HFFc6 (cell line): ENCODE measurements around the gene CHMP3. TPM values are rescaled to one million over a fixed set of nuclear protein-coding genes. Genes with fewer than 3 reads are reported as not detected.

Experiments used
- DNase-seq: peaks from one replicate; pipeline ENCODE4 v3.0.0-alpha.2; 2018
- H3K27ac Mint-ChIP-seq: 2 replicates; pipeline ENCODE4 v1.8.0; 2020; ENCODE audit warnings: mild to moderate bottlenecking, mixed read lengths
- H3K27me3 Mint-ChIP-seq: 2 replicates; pipeline ENCODE4 v1.8.0; 2021; ENCODE audit warnings: mild to moderate bottlenecking, moderate library complexity, mixed read lengths; ENCODE audit not compliant: insufficient read depth
- H3K36me3 Mint-ChIP-seq: 2 replicates; pipeline ENCODE4 v1.8.0; 2021; ENCODE audit warnings: low read depth, mixed read lengths
- H3K4me1 Mint-ChIP-seq: 2 replicates; pipeline ENCODE4 v1.8.0; 2020; ENCODE audit warnings: low read depth, mixed read lengths
- H3K4me3 Mint-ChIP-seq: 2 replicates; pipeline ENCODE4 v1.8.0; 2020; ENCODE audit warnings: mild to moderate bottlenecking, moderate library complexity, mixed read lengths
- H3K9me3 Mint-ChIP-seq: 2 replicates; pipeline ENCODE4 v1.8.0; 2020; ENCODE audit warnings: mild to moderate bottlenecking, mixed read lengths
- total RNA-seq, 6 experiments: library from RNA; stranded (reverse); fragmentation: NEBNext Ultra II Directional; extraction: Animal tissue kit (Norgen Biotek cat#: 25700); gene quantifications; 2 replicates in 1 of 6; 3 replicates in 5 of 6; pipeline ENCODE4 v1.2.3, GENCODE V29; 2021
- TF ChIP-seq, protein P1 (sequence below): fragments of 200-600 bp; sonication (generic); IDR thresholded peaks from 2 replicates; pipeline ENCODE4 v1.5.0; 2021; ENCODE audit warnings: antibody characterized with exemption, mild to moderate bottlenecking

CHMP3 gene
- total RNA-seq, 6 experiments from 2014 or later, result 96.3 to 120 (median 113) TPM

DNA sequence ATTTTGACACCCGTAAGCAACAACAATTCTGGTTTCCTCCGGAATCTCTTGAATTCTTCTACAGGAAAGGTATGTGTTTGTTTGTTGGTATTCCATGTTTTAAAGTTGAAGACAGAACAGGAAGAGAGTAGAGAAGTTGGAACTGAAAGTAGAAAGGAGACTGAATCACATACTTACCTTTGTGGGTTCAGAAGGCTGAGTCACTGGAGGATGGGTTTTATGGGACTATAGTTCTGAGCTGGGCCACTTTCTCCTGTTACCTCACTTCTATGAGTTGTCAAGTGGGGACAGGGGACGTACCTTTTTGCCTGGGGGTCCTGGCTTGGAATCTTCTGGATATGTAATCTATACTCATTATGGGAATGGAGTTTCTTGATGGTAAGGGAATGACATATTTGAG is 81.2 kb downstream of the CHMP3 start:
- TF ChIP-seq, protein P1, sequence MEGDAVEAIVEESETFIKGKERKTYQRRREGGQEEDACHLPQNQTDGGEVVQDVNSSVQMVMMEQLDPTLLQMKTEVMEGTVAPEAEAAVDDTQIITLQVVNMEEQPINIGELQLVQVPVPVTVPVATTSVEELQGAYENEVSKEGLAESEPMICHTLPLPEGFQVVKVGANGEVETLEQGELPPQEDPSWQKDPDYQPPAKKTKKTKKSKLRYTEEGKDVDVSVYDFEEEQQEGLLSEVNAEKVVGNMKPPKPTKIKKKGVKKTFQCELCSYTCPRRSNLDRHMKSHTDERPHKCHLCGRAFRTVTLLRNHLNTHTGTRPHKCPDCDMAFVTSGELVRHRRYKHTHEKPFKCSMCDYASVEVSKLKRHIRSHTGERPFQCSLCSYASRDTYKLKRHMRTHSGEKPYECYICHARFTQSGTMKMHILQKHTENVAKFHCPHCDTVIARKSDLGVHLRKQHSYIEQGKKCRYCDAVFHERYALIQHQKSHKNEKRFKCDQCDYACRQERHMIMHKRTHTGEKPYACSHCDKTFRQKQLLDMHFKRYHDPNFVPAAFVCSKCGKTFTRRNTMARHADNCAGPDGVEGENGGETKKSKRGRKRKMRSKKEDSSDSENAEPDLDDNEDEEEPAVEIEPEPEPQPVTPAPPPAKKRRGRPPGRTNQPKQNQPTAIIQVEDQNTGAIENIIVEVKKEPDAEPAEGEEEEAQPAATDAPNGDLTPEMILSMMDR, result no peak
- no peak for DNase-seq
- Mint-ChIP-seq H3K36me3 (peaks cover 76% of the 10 kb centered on the region), H3K27me3 (0 out of 2 replicates have a peak, but pooled peaks cover 1% of the 10 kb centered on the region), H3K4me1 (peaks cover 42% of the 10 kb centered on the region), H3K9me3 (no peaks in the 10 kb centered on the region), H3K27ac (peak overlapping the region; percentile 56), H3K4me3 (peak overlapping the region; percentile 17; the same call in 1 of the 2 replicates)

DNA sequence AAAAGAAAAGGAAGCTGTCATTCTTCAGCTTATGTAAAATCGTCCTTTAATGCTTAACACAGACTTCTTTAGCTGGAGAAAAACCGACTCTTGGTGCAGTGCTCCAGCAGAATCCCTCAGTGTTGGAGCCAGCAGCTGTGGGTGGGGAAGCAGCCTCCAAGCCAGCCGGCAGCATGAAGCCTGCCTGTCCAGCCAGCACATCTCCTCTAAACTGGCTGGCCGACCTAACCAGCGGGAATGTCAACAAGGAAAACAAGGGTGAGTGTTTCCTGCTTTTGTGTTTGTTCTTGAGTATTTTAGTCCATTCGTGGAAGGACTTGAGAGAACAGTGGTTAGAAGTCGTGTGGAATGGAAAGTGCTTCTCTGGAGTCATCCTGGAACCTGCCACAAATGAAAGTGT is 83.1 kb downstream of the CHMP3 start:
- peaks cover 64% of the 10 kb centered on the region for H3K36me3 Mint-ChIP-seq
- H3K27ac Mint-ChIP-seq, result no peak overlapping the region; the same call in 1 of the 2 replicates

DNA sequence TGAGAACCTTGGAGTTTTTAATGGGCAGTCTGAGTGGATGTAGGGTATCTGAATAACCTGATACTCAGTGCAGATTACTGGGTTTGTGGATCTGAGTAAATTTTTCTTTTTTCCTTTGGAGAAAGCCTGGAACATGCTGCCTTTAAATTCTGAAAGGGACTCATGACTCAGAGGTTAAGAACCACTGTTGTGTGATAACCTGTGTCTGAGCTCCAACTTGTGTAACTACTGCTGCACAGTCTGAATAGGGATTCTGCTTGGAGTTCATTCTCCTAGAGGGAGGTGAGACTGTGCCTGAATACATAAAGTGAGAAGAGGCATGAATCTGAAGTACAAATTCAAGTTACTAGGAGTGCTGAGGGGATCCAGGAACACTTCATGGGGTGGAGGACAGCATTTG is 85.9 kb downstream of the CHMP3 start:
- peaks cover 51% of the 10 kb centered on the region for H3K36me3 Mint-ChIP-seq
- no peaks in the 10 kb centered on the region for H3K9me3 Mint-ChIP-seq
- no peak overlapping the region for H3K4me3 Mint-ChIP-seq
- TF ChIP-seq, protein P1, result no peak
- H3K4me1 Mint-ChIP-seq, result peaks cover 49% of the 10 kb centered on the region
- peak; percentile 15 for DNase-seq
- H3K27me3 Mint-ChIP-seq, result 0 out of 2 replicates have a peak, but pooled peaks cover 1% of the 10 kb centered on the region
- H3K27ac Mint-ChIP-seq, result peak overlapping the region; percentile 67

More for the DNA sequence above, 83.1 kb downstream of the CHMP3 start:
- no peak overlapping the region for H3K4me3 Mint-ChIP-seq
- H3K27me3 Mint-ChIP-seq, result 0 out of 2 replicates have a peak, but pooled peaks cover 1% of the 10 kb centered on the region
- TF ChIP-seq, protein P1, result no peak
- no peak for DNase-seq
- H3K9me3 Mint-ChIP-seq, result no peaks in the 10 kb centered on the region
- H3K4me1 Mint-ChIP-seq, result peaks cover 55% of the 10 kb centered on the region

DNA sequence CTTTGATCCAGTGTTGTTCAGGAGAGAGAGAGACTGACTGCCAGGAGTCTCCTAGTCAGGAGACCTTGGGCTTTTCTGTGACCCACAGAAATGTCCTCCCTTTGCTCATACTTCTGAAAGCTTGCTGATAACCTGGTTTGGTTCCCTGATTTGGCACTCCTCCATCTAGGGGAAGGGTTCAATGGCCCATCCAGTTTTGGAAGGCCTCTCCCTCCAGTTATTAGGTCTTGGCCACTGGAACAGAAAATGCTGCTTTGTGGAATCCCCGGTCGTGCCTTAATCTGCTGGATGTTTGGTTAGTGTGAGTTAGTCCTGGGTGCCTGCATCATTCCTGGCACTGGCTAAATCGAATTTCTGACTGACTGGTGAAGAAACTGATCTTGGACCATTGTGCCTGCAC is 86.3 kb downstream of the CHMP3 start:
- H3K4me3 Mint-ChIP-seq, result no peak overlapping the region
- peaks cover 45% of the 10 kb centered on the region for H3K4me1 Mint-ChIP-seq
- peaks cover 46% of the 10 kb centered on the region for H3K36me3 Mint-ChIP-seq
- H3K27me3 Mint-ChIP-seq, result 0 out of 2 replicates have a peak, but pooled peaks cover 1% of the 10 kb centered on the region
- TF ChIP-seq, protein P1, result no peak
- H3K27ac Mint-ChIP-seq, result peak overlapping the region; percentile 67
- no peaks in the 10 kb centered on the region for H3K9me3 Mint-ChIP-seq
- no peak for DNase-seq

DNA sequence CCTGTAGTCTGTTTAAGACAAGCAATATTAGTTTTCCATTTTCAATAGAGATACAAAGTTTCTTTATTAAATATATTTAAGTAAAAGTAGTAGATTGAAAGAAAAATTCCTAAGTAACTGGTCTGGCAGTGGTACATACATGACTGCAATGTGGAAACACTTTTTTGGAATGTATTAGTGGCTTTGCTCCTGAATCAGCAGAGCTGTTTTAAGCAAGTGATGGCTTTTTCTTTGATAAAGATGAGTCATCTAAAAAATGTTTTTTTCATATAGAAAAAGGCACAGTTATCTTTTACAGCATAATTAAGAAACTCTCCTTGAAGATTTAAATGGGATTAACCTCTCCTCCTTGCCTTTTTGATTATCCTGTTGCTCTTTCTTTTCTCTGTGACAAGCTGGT is 87.2 kb downstream of the CHMP3 start:
- no peak overlapping the region for H3K4me3 Mint-ChIP-seq
- TF ChIP-seq, protein P1, result no peak
- no peaks in the 10 kb centered on the region for H3K9me3 Mint-ChIP-seq
- H3K27me3 Mint-ChIP-seq, result 0 out of 2 replicates have a peak, but pooled peaks cover 1% of the 10 kb centered on the region
- H3K36me3 Mint-ChIP-seq, result peaks cover 44% of the 10 kb centered on the region
- H3K4me1 Mint-ChIP-seq, result peaks cover 37% of the 10 kb centered on the region
- DNase-seq, result peak; percentile 63
- peak overlapping the region; percentile 16 for H3K27ac Mint-ChIP-seq
